ENCODE measurements around the gene FES. TPM values are rescaled to one million over a fixed set of nuclear protein-coding genes. Genes with fewer than 3 reads are reported as not detected.
"Not testable (repeated sequence)": the region's sequence is repeated elsewhere in the genome, so short reads cannot be mapped to it uniquely, and the experiment has no call there.

The FES gene
- total and polyA plus RNA-seq, 10 of the 15 experiments (the other 5 are each of a cell fraction or from before 2014, with no cell fraction given): 0.07 to 23.9 (median 9.9) TPM

DNA sequence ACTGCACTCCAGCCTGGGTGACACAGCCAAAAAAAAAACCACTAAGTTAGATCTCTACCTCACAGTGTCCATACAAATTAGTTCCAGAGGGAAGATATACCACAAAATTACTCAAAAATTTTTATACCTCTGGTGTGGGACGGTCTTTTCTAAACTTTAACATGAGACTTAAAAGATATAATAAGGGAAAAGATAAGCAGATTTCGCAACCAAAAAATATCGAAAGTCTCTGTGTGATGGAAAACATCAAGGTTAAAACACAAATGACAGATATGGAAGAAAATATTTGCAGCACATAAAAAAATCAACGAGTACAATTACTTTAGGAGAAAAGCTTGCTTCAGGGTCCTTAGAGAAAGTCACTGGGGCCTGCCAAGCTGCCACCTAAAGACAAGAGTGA is 37.6 kb downstream of the FES start (continued):
- TF ChIP-seq, protein P1, sequence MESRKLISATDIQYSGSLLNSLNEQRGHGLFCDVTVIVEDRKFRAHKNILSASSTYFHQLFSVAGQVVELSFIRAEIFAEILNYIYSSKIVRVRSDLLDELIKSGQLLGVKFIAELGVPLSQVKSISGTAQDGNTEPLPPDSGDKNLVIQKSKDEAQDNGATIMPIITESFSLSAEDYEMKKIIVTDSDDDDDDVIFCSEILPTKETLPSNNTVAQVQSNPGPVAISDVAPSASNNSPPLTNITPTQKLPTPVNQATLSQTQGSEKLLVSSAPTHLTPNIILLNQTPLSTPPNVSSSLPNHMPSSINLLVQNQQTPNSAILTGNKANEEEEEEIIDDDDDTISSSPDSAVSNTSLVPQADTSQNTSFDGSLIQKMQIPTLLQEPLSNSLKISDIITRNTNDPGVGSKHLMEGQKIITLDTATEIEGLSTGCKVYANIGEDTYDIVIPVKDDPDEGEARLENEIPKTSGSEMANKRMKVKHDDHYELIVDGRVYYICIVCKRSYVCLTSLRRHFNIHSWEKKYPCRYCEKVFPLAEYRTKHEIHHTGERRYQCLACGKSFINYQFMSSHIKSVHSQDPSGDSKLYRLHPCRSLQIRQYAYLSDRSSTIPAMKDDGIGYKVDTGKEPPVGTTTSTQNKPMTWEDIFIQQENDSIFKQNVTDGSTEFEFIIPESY (IDR thresholded peaks at IDR 0.05): no peak
- TF ChIP-seq, protein P2, sequence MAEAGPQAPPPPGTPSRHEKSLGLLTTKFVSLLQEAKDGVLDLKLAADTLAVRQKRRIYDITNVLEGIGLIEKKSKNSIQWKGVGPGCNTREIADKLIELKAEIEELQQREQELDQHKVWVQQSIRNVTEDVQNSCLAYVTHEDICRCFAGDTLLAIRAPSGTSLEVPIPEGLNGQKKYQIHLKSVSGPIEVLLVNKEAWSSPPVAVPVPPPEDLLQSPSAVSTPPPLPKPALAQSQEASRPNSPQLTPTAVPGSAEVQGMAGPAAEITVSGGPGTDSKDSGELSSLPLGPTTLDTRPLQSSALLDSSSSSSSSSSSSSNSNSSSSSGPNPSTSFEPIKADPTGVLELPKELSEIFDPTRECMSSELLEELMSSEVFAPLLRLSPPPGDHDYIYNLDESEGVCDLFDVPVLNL (IDR thresholded peaks at IDR 0.05; ENCODE audit: low read depth, low read length): no peak

DNA sequence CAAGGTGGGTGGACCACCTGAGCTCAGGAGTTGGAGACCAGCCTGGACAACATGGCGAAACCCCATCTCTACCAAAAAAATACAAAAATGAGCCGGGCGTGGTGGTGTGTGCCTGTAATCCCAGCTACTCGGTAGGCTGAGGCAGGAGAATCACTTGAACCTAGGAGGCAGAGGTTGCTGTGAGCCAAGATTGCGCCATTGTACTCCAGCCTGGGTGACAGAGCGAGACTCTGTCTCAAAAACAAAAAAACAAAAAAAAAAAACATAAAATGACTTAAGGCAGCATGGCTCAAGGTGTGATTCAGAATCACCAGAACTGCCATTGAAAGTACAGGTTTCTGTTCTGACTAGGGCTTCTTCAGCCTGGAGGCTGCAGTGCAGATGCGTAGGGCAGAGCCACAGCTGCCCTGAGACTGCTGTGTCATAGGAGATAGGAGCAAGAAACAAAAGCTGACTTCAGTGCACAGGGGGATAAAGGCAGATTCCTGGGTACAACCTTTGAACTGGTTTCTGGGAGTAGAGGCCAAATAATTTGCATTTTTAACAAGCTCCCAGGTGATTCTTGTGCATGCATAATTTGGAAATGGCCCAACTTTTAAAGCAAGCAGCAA is 38.5 kb downstream of the FES start:
- DNase-seq (ENCODE audit: low read depth, low spot score); BruUV-seq (replicated peaks): not testable (repeated sequence)

More for the DNA sequence above, 38.5 kb downstream of the FES start:
- Histone ChIP-seq H3K27ac (ENCODE audit: control insufficient read depth, insufficient read depth) (peak overlapping the region; percentile 30), H3K4me1 (ENCODE audit: control insufficient read depth, insufficient read depth, low read length) (peaks cover 29% of the 10 kb centered on the region), H3K9ac (ENCODE audit: control insufficient read depth, insufficient read depth, low read length) (peak overlapping the region; percentile 41; the same call in 1 of the 2 replicates), H3K36me3 (ENCODE audit: control insufficient read depth in 2 of 2, insufficient read depth in 2 of 2, low read length in 1 of 2) (peaks cover 17 to 24% of the 10 kb centered on the region in 2 experiments; a peak in 3 of 4 replicates)
- H3K9me3 ChIP-seq (replicated peaks; ENCODE audit: control insufficient read depth, insufficient read depth, low read length); H3K4me2 ChIP-seq (ENCODE audit: control insufficient read depth, insufficient read depth); H2AFZ ChIP-seq (ENCODE audit: control insufficient read depth, low read depth, low read length); H4K20me1 ChIP-seq (ENCODE audit: control insufficient read depth, insufficient read depth); H3K79me2 ChIP-seq (ENCODE audit: control insufficient read depth, insufficient read depth, low read length); H3K27me3 ChIP-seq (replicated peaks in 1 of 2; ENCODE audit: control insufficient read depth in 2 of 2, insufficient read depth in 2 of 2, low read length in 1 of 2); in situ Hi-C loops (cut with MboI); H3K4me3 ChIP-seq: not testable (repeated sequence)
- CTCF ChIA-PET: interaction anchor here (0.5 to 18.1 kb wide), 6 partner anchors 10 to 625 kb away, joined by 3 to 480 read pairs (median 4); partner anchors contain the start of genes HDDC3, MAN2A2 and UNC45A
- ATAC-seq: peak; percentile 86
- intact Hi-C loops (cut with micrococcal nuclease; ENCODE audit: unreplicated experiment): loop anchor here (2.0 kb wide), 1 partner anchor 20 kb away; the partner anchor contains the start of gene MAN2A2
- POLR2A ChIA-PET: interaction anchor here (0.6 to 4.6 kb wide), 4 partner anchors 10 to 255 kb away, joined by 3 to 42 read pairs (median 18); partner anchors contain the start of genes HDDC3, MAN2A2 and UNC45A
- TF ChIP-seq ETV6 (conservative IDR thresholded peaks at IDR 0.05 in 1 of 2, IDR thresholded peaks at IDR 0.05 in 1 of 2; ENCODE audit: borderline replicate concordance in 1 of 2, low read depth in 1 of 2) (peak in 1 of 2 experiments; percentile 14; a peak in 1 of 4 replicates), YY1 (IDR thresholded peaks at IDR 0.05; ENCODE audit: low read depth, low read length) (peak; percentile 28; the same call in 1 of the 2 replicates), ATF7 (IDR thresholded peaks at IDR 0.05; ENCODE audit: low read depth) (0 out of 2 replicates have a peak, but pooled peaks have one; percentile 22), TCF12 (IDR thresholded peaks at IDR 0.05; ENCODE audit: low read depth, low read length) (peak; percentile 48; the same call in 1 of the 2 replicates), TCF3 (IDR thresholded peaks at IDR 0.05; ENCODE audit: borderline replicate concordance, insufficient read depth, low read depth, low read length) (0 out of 2 replicates have a peak, but pooled peaks have one; percentile 33), POU2F2 (IDR thresholded peaks at IDR 0.05; ENCODE audit: borderline replicate concordance, low read depth, low read length) (peak; percentile 31; the same call in 1 of the 3 replicates), NBN (IDR thresholded peaks at IDR 0.05) (peak; percentile 27; the same call in 1 of the 2 replicates), BHLHE40 (IDR thresholded peaks at IDR 0.05; ENCODE audit: borderline replicate concordance in 1 of 2, low read depth in 2 of 2, low read length in 1 of 2) (peak in 1 of 2 experiments; percentile 6; a peak in 1 of 4 replicates), POLR2A (IDR thresholded peaks at IDR 0.05; ENCODE audit: low read depth, low read length) (0 out of 2 replicates have a peak, but pooled peaks have one; percentile 27), NR2C1 (IDR thresholded peaks at IDR 0.05) (peak; percentile 44), IRF4 (IDR thresholded peaks at IDR 0.05; ENCODE audit: low read depth, low read length) (0 out of 2 replicates have a peak, but pooled peaks have one; percentile 23), BACH1 (IDR thresholded peaks at IDR 0.05; ENCODE audit: borderline replicate concordance) (peak; percentile 70; the same call in 1 of the 2 replicates)
- TF ChIP-seq, protein P3, sequence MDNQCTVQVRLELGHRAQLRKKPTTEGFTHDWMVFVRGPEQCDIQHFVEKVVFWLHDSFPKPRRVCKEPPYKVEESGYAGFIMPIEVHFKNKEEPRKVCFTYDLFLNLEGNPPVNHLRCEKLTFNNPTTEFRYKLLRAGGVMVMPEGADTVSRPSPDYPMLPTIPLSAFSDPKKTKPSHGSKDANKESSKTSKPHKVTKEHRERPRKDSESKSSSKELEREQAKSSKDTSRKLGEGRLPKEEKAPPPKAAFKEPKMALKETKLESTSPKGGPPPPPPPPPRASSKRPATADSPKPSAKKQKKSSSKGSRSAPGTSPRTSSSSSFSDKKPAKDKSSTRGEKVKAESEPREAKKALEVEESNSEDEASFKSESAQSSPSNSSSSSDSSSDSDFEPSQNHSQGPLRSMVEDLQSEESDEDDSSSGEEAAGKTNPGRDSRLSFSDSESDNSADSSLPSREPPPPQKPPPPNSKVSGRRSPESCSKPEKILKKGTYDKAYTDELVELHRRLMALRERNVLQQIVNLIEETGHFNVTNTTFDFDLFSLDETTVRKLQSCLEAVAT (IDR thresholded peaks at IDR 0.05): peak; percentile 75; the same call in 1 of the 2 replicates
- FAIRE-seq: peak; percentile 78
- WGBS (ENCODE audit: insufficient coverage, insufficient replicate concordance, low lambda C conversion rate, missing lambda C conversion rate): 66% methylated on average over 7 of the region's 7 CpGs
- SMC1A ChIA-PET (ENCODE audit: uncharacterized antibody, unreplicated experiment): interaction anchor here (1.1 to 2.1 kb wide), 6 partner anchors 10 to 37 kb away, joined by 3 to 9 read pairs (median 6); partner anchors contain the start of genes HDDC3, MAN2A2 and UNC45A
- RAD21 ChIA-PET (ENCODE audit: unreplicated experiment): interaction anchor here (0.6 to 4.5 kb wide), 3 partner anchors 11 to 20 kb away, joined by 3 to 40 read pairs (median 36); partner anchors contain the start of genes HDDC3, MAN2A2 and UNC45A

Measured in GM12878 (cell line).